HepG2 (cell line): ENCODE results near the gene CYB5D1. TPM values are rescaled to one million over a fixed set of nuclear protein-coding genes. Genes with fewer than 3 reads are reported as not detected.

Experiments used
- PAX8 ChIP-seq: sonication (generic); formaldehyde crosslinking; IDR thresholded peaks from 2 replicates; pipeline ENCODE4 v1.8.0; 2022; ENCODE audit warnings: mild to moderate bottlenecking, missing genetic modification reagents, borderline replicate concordance
- SMAD3 ChIP-seq: sonication (generic); formaldehyde crosslinking; IDR thresholded peaks from 2 replicates; pipeline ENCODE4 v1.4.0; 2020; ENCODE audit warnings: missing genetic modification reagents
- SRSF9 ChIP-seq: fragments of 200-400 bp; formaldehyde crosslinking; IDR thresholded peaks from 2 replicates; pipeline ENCODE4 v1.6.1; 2018; ENCODE audit warnings: borderline replicate concordance, mild to moderate bottlenecking, low read depth, low read length; ENCODE audit not compliant: insufficient read depth, poor library complexity, severe bottlenecking
- SYNCRIP ChIP-seq: fragments of 200-400 bp; formaldehyde crosslinking; IDR thresholded peaks from 2 replicates; pipeline ENCODE4 v1.6.1; 2018; ENCODE audit warnings: mild to moderate bottlenecking, low read depth, low read length; ENCODE audit not compliant: insufficient read depth
- ZBTB7A ChIP-seq: sonication (generic); formaldehyde crosslinking; IDR thresholded peaks from 2 replicates; pipeline ENCODE4 v1.8.0; 2022; ENCODE audit warnings: mild to moderate bottlenecking, missing genetic modification reagents
- ZNF136 ChIP-seq: sonication (generic); formaldehyde crosslinking; IDR thresholded peaks from 2 replicates; pipeline ENCODE4 v1.8.1; 2022; ENCODE audit warnings: low read depth, mild to moderate bottlenecking, moderate library complexity, missing genetic modification reagents
- ZNF17 ChIP-seq: sonication (generic); formaldehyde crosslinking; IDR thresholded peaks from 2 replicates; pipeline ENCODE4 v1.5.0; 2020; ENCODE audit warnings: mild to moderate bottlenecking, missing genetic modification reagents
- ZNF772 ChIP-seq: sonication (generic); formaldehyde crosslinking; IDR thresholded peaks from 2 replicates; pipeline ENCODE4 v1.5.0; 2020; ENCODE audit warnings: mild to moderate bottlenecking, missing genetic modification reagents
- ZNF788 ChIP-seq: sonication (generic); formaldehyde crosslinking; IDR thresholded peaks from 2 replicates; pipeline ENCODE4 v1.5.0; 2020; ENCODE audit warnings: mild to moderate bottlenecking, missing genetic modification reagents, borderline replicate concordance
- polyA plus RNA-seq, 8 experiments: library from polyadenylated mRNA; depleted of rRNA in 3 of 8; stranded (reverse) in 7 of 8; unstranded in 1 of 8; fragments of >200 nt; fragmentation: Illumina TruSeq in 4 of 8; extraction: Trizol in 4 of 8; gene quantifications; 2 replicates each; pipeline versions ENCODE4 v1.2.1 to v1.2.3, GENCODE V29; 2011 to 2016; ENCODE audit warnings: low read depth in 4 of 8, missing spikeins in 1 of 8, mixed read lengths in 1 of 8; ENCODE audit not compliant: insufficient read depth in 1 of 8
- total RNA-seq, 5 experiments: library from RNA; depleted of rRNA; stranded (reverse); fragments of >200 nt; fragmentation: Illumina TruSeq; extraction: Trizol; gene quantifications; 2 replicates each; pipeline ENCODE4 v1.2.3, GENCODE V29; 2016; ENCODE audit warnings: low read depth in 1 of 5
- TF ChIP-seq, protein P1 (sequence below): sonication (generic); formaldehyde crosslinking; IDR thresholded peaks from 2 replicates; pipeline ENCODE4 v1.4.0; 2020; ENCODE audit warnings: missing genetic modification reagents, borderline replicate concordance
- TF ChIP-seq, protein P2 (sequence below): sonication (generic); formaldehyde crosslinking; IDR thresholded peaks from 2 replicates; pipeline ENCODE4 v1.4.0; 2020; ENCODE audit warnings: missing genetic modification reagents
- TF ChIP-seq, protein P3 (sequence below): IDR thresholded peaks from 2 replicates; pipeline ENCODE4 v1.6.1; 2016; ENCODE audit warnings: low read depth, missing genetic modification reagents, missing compliant biosample characterization
- TF ChIP-seq, protein P4 (sequence below): sonication (generic); formaldehyde crosslinking; IDR thresholded peaks from 2 replicates; pipeline ENCODE4 v1.5.0; 2020; ENCODE audit warnings: missing genetic modification reagents
- TF ChIP-seq, protein P5 (sequence below): sonication (generic); formaldehyde crosslinking; IDR thresholded peaks from 2 replicates; pipeline ENCODE4 v1.4.0; 2020; ENCODE audit warnings: missing genetic modification reagents

Gene CYB5D1
- total and polyA plus RNA-seq, 2 of the 13 experiments (the other 11 are each of a cell fraction or from before 2014, with no cell fraction given), result 8.9 to 17.0 TPM

DNA sequence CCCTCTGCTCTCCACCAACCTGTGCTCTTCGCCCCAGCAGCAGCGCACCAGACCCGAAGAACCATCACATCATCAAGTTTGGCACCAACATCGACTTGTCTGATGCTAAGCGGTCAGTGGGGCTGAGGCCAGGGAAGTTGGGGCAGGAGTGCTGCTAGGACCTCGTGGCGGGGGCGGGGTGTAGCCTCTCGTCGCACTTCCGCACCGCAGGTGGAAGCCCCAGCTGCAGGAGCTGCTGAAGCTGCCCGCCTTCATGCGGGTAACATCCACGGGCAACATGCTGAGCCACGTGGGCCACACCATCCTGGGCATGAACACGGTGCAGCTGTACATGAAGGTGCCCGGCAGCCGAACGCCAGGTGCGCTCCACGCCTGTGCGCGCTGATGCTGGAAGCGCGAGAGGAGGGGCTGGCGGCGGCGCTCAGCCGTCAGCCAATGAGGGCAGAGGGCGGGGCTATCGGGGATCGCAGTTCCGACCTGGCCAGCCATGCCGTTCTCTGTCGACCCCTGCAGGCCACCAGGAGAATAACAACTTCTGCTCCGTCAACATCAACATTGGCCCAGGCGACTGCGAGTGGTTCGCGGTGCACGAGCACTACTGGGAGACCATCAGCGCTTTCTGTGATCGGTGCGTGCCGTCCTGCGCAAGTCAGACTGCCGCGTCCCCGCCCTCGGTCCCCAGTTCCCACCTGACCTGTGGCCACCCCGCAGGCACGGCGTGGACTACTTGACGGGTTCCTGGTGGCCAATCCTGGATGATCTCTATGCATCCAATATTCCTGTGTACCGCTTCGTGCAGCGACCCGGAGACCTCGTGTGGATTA, 6.2 kb upstream of the CYB5D1 start (continued):
- TF ChIP-seq, protein P1, sequence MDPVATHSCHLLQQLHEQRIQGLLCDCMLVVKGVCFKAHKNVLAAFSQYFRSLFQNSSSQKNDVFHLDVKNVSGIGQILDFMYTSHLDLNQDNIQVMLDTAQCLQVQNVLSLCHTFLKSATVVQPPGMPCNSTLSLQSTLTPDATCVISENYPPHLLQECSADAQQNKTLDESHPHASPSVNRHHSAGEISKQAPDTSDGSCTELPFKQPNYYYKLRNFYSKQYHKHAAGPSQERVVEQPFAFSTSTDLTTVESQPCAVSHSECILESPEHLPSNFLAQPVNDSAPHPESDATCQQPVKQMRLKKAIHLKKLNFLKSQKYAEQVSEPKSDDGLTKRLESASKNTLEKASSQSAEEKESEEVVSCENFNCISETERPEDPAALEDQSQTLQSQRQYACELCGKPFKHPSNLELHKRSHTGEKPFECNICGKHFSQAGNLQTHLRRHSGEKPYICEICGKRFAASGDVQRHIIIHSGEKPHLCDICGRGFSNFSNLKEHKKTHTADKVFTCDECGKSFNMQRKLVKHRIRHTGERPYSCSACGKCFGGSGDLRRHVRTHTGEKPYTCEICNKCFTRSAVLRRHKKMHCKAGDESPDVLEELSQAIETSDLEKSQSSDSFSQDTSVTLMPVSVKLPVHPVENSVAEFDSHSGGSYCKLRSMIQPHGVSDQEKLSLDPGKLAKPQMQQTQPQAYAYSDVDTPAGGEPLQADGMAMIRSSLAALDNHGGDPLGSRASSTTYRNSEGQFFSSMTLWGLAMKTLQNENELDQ (CRISPR knock-in tag), result no peak
- TF ChIP-seq ZNF136 (no peak), SYNCRIP (no peak), ZNF772 (CRISPR knock-in tag) (no peak), ZBTB7A (CRISPR knock-in tag) (0 out of 2 replicates have a peak, but pooled peaks have one; percentile 39), ZNF788 (CRISPR knock-in tag) (peak; percentile 39; the same call in 1 of the 2 replicates), ZNF17 (CRISPR knock-in tag) (no peak), SRSF9 (no peak), PAX8 (CRISPR knock-in tag) (no peak), SMAD3 (CRISPR knock-in tag) (no peak)
- TF ChIP-seq, protein P2, sequence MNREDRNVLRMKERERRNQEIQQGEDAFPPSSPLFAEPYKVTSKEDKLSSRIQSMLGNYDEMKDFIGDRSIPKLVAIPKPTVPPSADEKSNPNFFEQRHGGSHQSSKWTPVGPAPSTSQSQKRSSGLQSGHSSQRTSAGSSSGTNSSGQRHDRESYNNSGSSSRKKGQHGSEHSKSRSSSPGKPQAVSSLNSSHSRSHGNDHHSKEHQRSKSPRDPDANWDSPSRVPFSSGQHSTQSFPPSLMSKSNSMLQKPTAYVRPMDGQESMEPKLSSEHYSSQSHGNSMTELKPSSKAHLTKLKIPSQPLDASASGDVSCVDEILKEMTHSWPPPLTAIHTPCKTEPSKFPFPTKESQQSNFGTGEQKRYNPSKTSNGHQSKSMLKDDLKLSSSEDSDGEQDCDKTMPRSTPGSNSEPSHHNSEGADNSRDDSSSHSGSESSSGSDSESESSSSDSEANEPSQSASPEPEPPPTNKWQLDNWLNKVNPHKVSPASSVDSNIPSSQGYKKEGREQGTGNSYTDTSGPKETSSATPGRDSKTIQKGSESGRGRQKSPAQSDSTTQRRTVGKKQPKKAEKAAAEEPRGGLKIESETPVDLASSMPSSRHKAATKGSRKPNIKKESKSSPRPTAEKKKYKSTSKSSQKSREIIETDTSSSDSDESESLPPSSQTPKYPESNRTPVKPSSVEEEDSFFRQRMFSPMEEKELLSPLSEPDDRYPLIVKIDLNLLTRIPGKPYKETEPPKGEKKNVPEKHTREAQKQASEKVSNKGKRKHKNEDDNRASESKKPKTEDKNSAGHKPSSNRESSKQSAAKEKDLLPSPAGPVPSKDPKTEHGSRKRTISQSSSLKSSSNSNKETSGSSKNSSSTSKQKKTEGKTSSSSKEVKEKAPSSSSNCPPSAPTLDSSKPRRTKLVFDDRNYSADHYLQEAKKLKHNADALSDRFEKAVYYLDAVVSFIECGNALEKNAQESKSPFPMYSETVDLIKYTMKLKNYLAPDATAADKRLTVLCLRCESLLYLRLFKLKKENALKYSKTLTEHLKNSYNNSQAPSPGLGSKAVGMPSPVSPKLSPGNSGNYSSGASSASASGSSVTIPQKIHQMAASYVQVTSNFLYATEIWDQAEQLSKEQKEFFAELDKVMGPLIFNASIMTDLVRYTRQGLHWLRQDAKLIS, result no peak
- TF ChIP-seq, protein P3, sequence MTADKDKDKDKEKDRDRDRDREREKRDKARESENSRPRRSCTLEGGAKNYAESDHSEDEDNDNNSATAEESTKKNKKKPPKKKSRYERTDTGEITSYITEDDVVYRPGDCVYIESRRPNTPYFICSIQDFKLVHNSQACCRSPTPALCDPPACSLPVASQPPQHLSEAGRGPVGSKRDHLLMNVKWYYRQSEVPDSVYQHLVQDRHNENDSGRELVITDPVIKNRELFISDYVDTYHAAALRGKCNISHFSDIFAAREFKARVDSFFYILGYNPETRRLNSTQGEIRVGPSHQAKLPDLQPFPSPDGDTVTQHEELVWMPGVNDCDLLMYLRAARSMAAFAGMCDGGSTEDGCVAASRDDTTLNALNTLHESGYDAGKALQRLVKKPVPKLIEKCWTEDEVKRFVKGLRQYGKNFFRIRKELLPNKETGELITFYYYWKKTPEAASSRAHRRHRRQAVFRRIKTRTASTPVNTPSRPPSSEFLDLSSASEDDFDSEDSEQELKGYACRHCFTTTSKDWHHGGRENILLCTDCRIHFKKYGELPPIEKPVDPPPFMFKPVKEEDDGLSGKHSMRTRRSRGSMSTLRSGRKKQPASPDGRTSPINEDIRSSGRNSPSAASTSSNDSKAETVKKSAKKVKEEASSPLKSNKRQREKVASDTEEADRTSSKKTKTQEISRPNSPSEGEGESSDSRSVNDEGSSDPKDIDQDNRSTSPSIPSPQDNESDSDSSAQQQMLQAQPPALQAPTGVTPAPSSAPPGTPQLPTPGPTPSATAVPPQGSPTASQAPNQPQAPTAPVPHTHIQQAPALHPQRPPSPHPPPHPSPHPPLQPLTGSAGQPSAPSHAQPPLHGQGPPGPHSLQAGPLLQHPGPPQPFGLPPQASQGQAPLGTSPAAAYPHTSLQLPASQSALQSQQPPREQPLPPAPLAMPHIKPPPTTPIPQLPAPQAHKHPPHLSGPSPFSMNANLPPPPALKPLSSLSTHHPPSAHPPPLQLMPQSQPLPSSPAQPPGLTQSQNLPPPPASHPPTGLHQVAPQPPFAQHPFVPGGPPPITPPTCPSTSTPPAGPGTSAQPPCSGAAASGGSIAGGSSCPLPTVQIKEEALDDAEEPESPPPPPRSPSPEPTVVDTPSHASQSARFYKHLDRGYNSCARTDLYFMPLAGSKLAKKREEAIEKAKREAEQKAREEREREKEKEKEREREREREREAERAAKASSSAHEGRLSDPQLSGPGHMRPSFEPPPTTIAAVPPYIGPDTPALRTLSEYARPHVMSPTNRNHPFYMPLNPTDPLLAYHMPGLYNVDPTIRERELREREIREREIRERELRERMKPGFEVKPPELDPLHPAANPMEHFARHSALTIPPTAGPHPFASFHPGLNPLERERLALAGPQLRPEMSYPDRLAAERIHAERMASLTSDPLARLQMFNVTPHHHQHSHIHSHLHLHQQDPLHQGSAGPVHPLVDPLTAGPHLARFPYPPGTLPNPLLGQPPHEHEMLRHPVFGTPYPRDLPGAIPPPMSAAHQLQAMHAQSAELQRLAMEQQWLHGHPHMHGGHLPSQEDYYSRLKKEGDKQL (CRISPR knock-in tag), result no peak
- TF ChIP-seq, protein P4, sequence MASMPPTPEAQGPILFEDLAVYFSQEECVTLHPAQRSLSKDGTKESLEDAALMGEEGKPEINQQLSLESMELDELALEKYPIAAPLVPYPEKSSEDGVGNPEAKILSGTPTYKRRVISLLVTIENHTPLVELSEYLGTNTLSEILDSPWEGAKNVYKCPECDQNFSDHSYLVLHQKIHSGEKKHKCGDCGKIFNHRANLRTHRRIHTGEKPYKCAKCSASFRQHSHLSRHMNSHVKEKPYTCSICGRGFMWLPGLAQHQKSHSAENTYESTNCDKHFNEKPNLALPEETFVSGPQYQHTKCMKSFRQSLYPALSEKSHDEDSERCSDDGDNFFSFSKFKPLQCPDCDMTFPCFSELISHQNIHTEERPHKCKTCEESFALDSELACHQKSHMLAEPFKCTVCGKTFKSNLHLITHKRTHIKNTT (CRISPR knock-in tag), result no peak
- TF ChIP-seq, protein P5, sequence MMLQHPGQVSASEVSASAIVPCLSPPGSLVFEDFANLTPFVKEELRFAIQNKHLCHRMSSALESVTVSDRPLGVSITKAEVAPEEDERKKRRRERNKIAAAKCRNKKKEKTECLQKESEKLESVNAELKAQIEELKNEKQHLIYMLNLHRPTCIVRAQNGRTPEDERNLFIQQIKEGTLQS (CRISPR knock-in tag), result 0 out of 2 replicates have a peak, but pooled peaks have one; percentile 18
